CD14-positive monocyte (primary cell): ENCODE measurements around the gene GMDS. TPM values are rescaled to one million over a fixed set of nuclear protein-coding genes. Genes with fewer than 3 reads are reported as not detected.
A peak's percentile ranks its signal among the peaks of the same experiment; 100 is the strongest.

ENCODE experiments used
- DNase-seq, 3 donors: peaks; one replicate each; pipeline ENCODE4 v3.0.0-alpha.2; 2011 to 2022
- H2AFZ ChIP-seq: 2 replicates; pipeline ENCODE4 v1.6.0; 2012; ENCODE audit warnings: mild to moderate bottlenecking, low read depth, low read length, inconsistent platforms; ENCODE audit not compliant: insufficient read depth, poor library complexity, severe bottlenecking
- H3K27ac ChIP-seq, 2 donors: 1 replicate in 1 of 2; 2 replicates in 1 of 2; pipeline ENCODE4 v1.5.1; 2012 to 2013; ENCODE audit warnings: low read length in 2 of 2, control low read depth in 1 of 2, inconsistent platforms in 1 of 2, low read depth in 1 of 2, mild to moderate bottlenecking in 1 of 2
- H3K27me3 ChIP-seq, 2 donors: one replicate each; pipeline versions ENCODE4 v1.6.0 to v1.6.1; 2011 to 2013; ENCODE audit warnings: low read length in 2 of 2; ENCODE audit not compliant: control insufficient read depth in 2 of 2, insufficient read depth in 2 of 2
- H3K36me3 ChIP-seq, 2 donors: replicated peaks in 1 of 2; 1 replicate in 1 of 2; 2 replicates in 1 of 2; pipeline versions ENCODE4 v1.5.1 to v1.6.1; 2012 to 2013; ENCODE audit warnings: low read length in 2 of 2, control low read depth in 1 of 2, inconsistent platforms in 1 of 2, mild to moderate bottlenecking in 1 of 2; ENCODE audit not compliant: insufficient read depth in 2 of 2, control insufficient read depth in 1 of 2
- H3K4me1 ChIP-seq, 2 donors: 1 replicate in 1 of 2; 2 replicates in 1 of 2; pipeline versions ENCODE4 v1.5.1 to v1.6.1; 2012 to 2013; ENCODE audit warnings: low read length in 2 of 2, control low read depth in 1 of 2, inconsistent platforms in 1 of 2, mild to moderate bottlenecking in 1 of 2, moderate library complexity in 1 of 2; ENCODE audit not compliant: insufficient read depth in 2 of 2, control insufficient read depth in 1 of 2
- H3K4me2 ChIP-seq: replicated peaks from 2 replicates; pipeline ENCODE3; 2012; ENCODE audit warnings: low read length, moderate library complexity, mild to moderate bottlenecking; ENCODE audit not compliant: poor library complexity, severe bottlenecking; ENCODE audit errors: extremely low read depth
- H3K4me3 ChIP-seq, 3 experiments: fragments of 200-600 bp in 1 of 3; sonication (generic) in 1 of 3; replicated peaks in 1 of 3; 1 replicate in 2 of 3; 2 replicates in 1 of 3; pipeline ENCODE4 v1.5.1; 2011 to 2013; ENCODE audit warnings: low read length in 3 of 3, mild to moderate bottlenecking in 3 of 3, control low read depth in 2 of 3, low read depth in 2 of 3, inconsistent platforms in 1 of 3, moderate library complexity in 1 of 3
- H3K79me2 ChIP-seq: 2 replicates; pipeline ENCODE4 v1.6.0; 2012; ENCODE audit warnings: mild to moderate bottlenecking, control low read depth, inconsistent platforms, low read length, moderate library complexity; ENCODE audit not compliant: insufficient read depth
- H3K9ac ChIP-seq: 2 replicates; pipeline ENCODE4 v1.6.0; 2017; ENCODE audit warnings: low read length, mild to moderate bottlenecking; ENCODE audit not compliant: insufficient read depth, poor library complexity, severe bottlenecking
- H3K9me3 ChIP-seq, 2 donors: replicated peaks in 1 of 2; 1 replicate in 1 of 2; 2 replicates in 1 of 2; pipeline versions ENCODE4 v1.5.1 to v1.6.1; 2012 to 2013; ENCODE audit warnings: low read length in 2 of 2, control low read depth in 1 of 2; ENCODE audit not compliant: control insufficient read depth in 1 of 2, insufficient read depth in 1 of 2
- H4K20me1 ChIP-seq: 2 replicates; pipeline ENCODE4 v1.6.0; 2012; ENCODE audit warnings: mild to moderate bottlenecking, low read length, control low read depth, moderate library complexity; ENCODE audit not compliant: insufficient read depth
- H3K27ac Mint-ChIP-seq, 7 donors: one replicate each; pipeline ENCODE4 v1.8.0; 2020; ENCODE audit warnings: mild to moderate bottlenecking in 7 of 7, mixed read lengths in 7 of 7, moderate library complexity in 6 of 7, inconsistent platforms in 2 of 7
- H3K27me3 Mint-ChIP-seq, 3 donors: one replicate each; pipeline ENCODE4 v1.8.0; 2021 to 2022; ENCODE audit warnings: low read depth in 3 of 3, mild to moderate bottlenecking in 3 of 3, mixed read lengths in 3 of 3, moderate library complexity in 3 of 3, inconsistent platforms in 1 of 3
- H3K36me3 Mint-ChIP-seq, 2 donors: one replicate each; pipeline ENCODE4 v1.8.0; 2020; ENCODE audit warnings: mixed read lengths in 2 of 2, inconsistent platforms in 1 of 2, mild to moderate bottlenecking in 1 of 2
- H3K4me1 Mint-ChIP-seq: one replicate; pipeline ENCODE4 v1.8.0; 2020; ENCODE audit warnings: mild to moderate bottlenecking, mixed read lengths
- H3K4me3 Mint-ChIP-seq, 2 donors: one replicate each; pipeline ENCODE4 v1.8.0; 2020; ENCODE audit warnings: mild to moderate bottlenecking in 2 of 2, mixed read lengths in 2 of 2, moderate library complexity in 1 of 2
- H3K9me3 Mint-ChIP-seq, 7 donors: one replicate each; pipeline ENCODE4 v1.8.0; 2020 to 2022; ENCODE audit warnings: mixed read lengths in 7 of 7, mild to moderate bottlenecking in 6 of 7, moderate library complexity in 6 of 7, inconsistent platforms in 2 of 7
- WGBS: methylation state at CpG from one replicate; pipeline ENCODE4 v1.1.5; 2013; ENCODE audit warnings: missing lambda C conversion rate; ENCODE audit not compliant: insufficient coverage; 5-methylcytosine and 5-hydroxymethylcytosine counted together
- intact Hi-C, 2 donors: fragments of 100-400 bp; cut with micrococcal nuclease; formaldehyde crosslinking; loops; one replicate each; pipeline versions ENCODE4 v1.15.0 to v1.15.1; 2023
- polyA plus RNA-seq, 3 donors: library from polyadenylated mRNA; depleted of rRNA in 1 of 3; unstranded in 2 of 3; stranded (reverse) in 1 of 3; fragments of 300-500 nt in 2 of 3; fragments of >200 nt in 1 of 3; fragmentation: Illumina TruSeq in 2 of 3; gene quantifications; 1 replicate in 2 of 3; 2 replicates in 1 of 3; pipeline ENCODE4 v1.2.3, GENCODE V29; 2012 to 2021
- TF ChIP-seq, protein P1 (sequence below): fragments of 200-600 bp; IDR thresholded peaks from one replicate; pipeline ENCODE4 v1.8.0; 2022; ENCODE audit warnings: antibody characterized with exemption, mild to moderate bottlenecking

Gene GMDS
- polyA plus RNA-seq, 3 donors = 10.5 to 19.9 (median 17.6) TPM

DNA sequence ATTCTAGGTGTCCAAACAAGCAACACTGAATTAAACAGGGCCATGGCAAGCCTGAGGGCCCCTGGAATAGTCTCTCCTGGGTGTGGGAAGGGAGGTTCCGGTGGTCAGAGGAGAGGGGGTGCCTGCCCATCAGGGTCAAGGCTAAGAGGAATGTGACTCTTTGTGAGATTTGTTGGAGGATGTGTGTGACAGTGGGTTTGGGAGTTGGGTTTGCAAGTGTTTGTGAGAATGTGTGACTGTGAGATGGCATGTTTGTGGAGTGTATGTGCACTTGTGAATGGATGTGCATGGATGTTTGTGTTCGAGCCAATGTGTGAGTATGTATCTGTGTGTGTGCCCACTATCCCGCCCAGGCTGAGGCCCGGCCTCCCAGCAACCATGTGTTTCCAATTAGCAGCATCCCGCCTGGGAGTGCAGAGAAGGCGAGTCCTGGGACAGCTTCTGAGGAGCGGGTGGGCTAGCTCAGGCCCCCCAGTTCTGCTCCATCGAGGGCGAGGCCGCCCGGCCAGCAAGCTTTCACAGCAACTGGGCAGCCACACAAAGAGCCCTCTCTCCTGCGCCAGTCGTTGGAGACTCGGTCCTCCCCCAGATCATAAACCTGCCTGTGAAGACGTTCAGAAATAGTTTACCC lies 623.1 kb downstream of the GMDS start:
- Histone ChIP-seq H3K27me3 (peaks cover 63 to 99% of the 10 kb centered on the region in 2 donors), H3K4me1 (peaks cover 23 to 33% of the 10 kb centered on the region in 2 donors)

DNA sequence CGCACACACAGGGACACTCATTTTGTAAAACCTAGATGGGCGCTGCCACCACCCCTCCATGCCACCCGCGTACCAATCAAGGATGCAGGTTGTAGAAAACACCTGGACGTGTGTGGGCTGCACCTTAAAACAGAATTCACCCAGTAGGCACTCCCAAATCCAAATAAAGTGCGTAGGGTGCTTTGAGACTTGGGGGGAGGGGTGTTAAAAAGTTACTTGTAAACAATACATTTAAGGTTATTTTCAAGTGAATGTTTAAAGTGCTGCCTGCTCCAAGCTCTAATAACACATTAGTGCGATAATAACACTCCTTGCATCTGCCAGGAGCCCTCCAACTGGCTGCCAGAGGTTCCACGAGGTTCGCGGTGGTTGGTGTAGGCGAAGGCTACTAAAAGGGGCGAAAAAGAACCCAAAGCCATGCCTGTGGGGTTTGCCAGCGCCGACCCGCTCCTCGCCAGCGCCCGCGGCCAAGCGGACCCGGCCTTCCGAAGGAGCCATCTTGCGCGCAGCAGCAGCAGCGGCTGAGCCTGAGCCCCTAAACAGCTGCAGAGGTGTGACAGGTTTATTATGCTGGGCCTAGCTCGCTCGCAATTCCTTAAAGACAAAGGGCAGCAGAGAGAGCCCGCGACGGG lies 624.2 kb downstream of the GMDS start:
- peaks cover 63 to 99% of the 10 kb centered on the region in 2 donors for H3K27me3 ChIP-seq
- H3K4me3 Mint-ChIP-seq = peak overlapping the region in 1 of 2 donors; percentile 69
- peaks cover 23 to 33% of the 10 kb centered on the region in 2 donors for H3K4me1 ChIP-seq

More for the DNA sequence above, 623.1 kb downstream of the GMDS start:
- no peak overlapping the region for H3K4me3 ChIP-seq
- TF ChIP-seq, protein P1, sequence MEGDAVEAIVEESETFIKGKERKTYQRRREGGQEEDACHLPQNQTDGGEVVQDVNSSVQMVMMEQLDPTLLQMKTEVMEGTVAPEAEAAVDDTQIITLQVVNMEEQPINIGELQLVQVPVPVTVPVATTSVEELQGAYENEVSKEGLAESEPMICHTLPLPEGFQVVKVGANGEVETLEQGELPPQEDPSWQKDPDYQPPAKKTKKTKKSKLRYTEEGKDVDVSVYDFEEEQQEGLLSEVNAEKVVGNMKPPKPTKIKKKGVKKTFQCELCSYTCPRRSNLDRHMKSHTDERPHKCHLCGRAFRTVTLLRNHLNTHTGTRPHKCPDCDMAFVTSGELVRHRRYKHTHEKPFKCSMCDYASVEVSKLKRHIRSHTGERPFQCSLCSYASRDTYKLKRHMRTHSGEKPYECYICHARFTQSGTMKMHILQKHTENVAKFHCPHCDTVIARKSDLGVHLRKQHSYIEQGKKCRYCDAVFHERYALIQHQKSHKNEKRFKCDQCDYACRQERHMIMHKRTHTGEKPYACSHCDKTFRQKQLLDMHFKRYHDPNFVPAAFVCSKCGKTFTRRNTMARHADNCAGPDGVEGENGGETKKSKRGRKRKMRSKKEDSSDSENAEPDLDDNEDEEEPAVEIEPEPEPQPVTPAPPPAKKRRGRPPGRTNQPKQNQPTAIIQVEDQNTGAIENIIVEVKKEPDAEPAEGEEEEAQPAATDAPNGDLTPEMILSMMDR = no peak
- H3K36me3 ChIP-seq = no peaks in the 10 kb centered on the region
- H3K4me2 ChIP-seq = no peak overlapping the region
- H2AFZ ChIP-seq = no peak overlapping the region
- H3K36me3 Mint-ChIP-seq = peaks cover 21 to 27% of the 10 kb centered on the region in 2 donors
- H3K9me3 Mint-ChIP-seq = peaks cover 0 to 25% (median 5%) of the 10 kb centered on the region in 7 donors
- H3K9ac ChIP-seq = no peak overlapping the region
- intact Hi-C loops = no loop called here
- H3K27me3 Mint-ChIP-seq = peaks cover 83 to 98% (median 91%) of the 10 kb centered on the region in 3 donors
- peaks cover 0 to 13% of the 10 kb centered on the region in 2 donors for H3K9me3 ChIP-seq
- H3K27ac ChIP-seq = no peak overlapping the region
- no peak for DNase-seq
- peak overlapping the region in 1 of 2 donors; percentile 72 for H3K4me3 Mint-ChIP-seq
- H3K27ac Mint-ChIP-seq = no peak overlapping the region
- WGBS = 94% methylated on average over 12 of the region's 15 CpGs
- peaks cover 3% of the 10 kb centered on the region for H4K20me1 ChIP-seq
- H3K4me1 Mint-ChIP-seq = peaks cover 26% of the 10 kb centered on the region
- no peaks in the 10 kb centered on the region for H3K79me2 ChIP-seq

More for the DNA sequence above, 624.2 kb downstream of the GMDS start:
- peaks cover 3% of the 10 kb centered on the region for H4K20me1 ChIP-seq
- no peak overlapping the region for H2AFZ ChIP-seq
- H3K9me3 ChIP-seq = peaks cover 0 to 12% of the 10 kb centered on the region in 2 donors
- TF ChIP-seq, protein P1 = no peak
- H3K36me3 Mint-ChIP-seq = peaks cover 21 to 27% of the 10 kb centered on the region in 2 donors
- peaks cover 23% of the 10 kb centered on the region for H3K4me1 Mint-ChIP-seq
- intact Hi-C loops = no loop called here
- no peak overlapping the region for H3K27ac ChIP-seq
- H3K4me2 ChIP-seq = no peak overlapping the region
- no peaks in the 10 kb centered on the region for H3K79me2 ChIP-seq
- DNase-seq = no peak
- H3K4me3 ChIP-seq = no peak overlapping the region
- peaks cover 83 to 98% (median 91%) of the 10 kb centered on the region in 3 donors for H3K27me3 Mint-ChIP-seq
- H3K9me3 Mint-ChIP-seq = peaks cover 0 to 25% (median 5%) of the 10 kb centered on the region in 7 donors
- H3K9ac ChIP-seq = no peak overlapping the region
- H3K27ac Mint-ChIP-seq = no peak overlapping the region
- H3K36me3 ChIP-seq = no peaks in the 10 kb centered on the region
- WGBS = 96% methylated on average over 23 of the region's 30 CpGs
